ENCODE results near the gene KLF11.

The KLF11 gene

DNA sequence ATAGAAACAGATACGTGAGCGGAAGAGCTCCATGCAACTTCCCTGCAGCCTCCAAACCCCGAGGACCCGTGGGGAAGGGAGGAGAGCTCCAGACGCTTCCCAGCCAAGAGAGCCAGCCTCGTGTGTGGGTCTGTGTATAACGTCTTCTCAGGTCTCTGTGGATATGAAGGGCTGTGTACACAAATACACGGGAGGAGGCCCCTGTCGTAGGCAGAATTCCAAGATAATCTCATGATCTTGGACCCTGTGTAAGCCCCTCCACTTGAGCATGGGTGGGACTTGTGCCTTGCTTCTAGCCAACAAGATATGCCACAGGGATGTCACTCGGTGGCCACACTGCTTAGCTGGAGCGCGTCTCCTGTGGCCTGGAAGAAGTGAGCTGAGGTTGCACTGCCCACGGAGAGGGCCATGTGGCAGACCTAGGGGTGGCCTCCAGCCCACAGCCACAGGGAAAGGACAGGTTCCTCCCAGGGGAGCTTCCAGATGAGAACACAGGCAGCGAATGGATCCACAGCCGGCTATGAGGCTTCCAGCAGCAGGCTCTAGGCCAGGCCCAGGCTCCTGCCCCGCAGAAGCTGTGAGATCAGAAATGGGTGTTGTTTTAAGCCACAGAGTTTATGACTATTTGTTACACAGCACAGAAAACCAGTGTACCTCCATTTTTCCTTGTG, 15.6 kb upstream of the KLF11 start:
- Histone ChIP-seq H3K4me1 (peaks cover 18% of the 10 kb centered on the region), H3K27ac (no peak overlapping the region), H3K4me3 (ENCODE audit: low read depth, low read length) (no peak overlapping the region)

DNA sequence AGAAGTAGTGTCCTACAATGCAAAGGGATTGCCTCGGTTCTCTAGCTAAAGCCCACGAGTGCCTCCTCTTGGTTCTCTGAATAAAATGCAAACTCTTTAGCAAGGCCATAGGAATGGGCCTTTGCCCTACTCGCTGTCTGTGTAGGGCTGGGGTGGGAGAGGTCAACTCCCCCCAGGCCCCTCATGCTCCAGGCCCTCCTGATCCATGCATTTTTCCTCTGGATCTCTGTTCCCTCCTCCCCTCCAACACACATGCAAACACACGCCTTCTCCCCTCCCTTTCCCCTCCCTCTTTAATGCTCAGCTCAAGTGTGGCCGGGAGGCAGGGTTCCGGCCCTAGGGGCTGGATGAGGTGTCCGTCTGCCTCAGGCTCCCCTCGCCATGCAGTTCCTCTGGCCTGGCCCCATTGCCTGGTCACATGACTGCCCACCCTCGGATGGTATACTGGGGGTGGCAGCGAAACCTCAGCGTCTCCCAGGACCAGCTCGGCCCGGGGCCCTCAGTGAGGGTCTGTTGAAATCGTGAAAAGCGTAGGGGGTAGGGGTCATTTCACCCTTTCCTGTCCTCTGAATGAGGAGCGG, 14.9 kb upstream of the KLF11 start:
- Histone ChIP-seq H3K4me3 (ENCODE audit: low read depth, low read length) (no peak overlapping the region), H3K27ac (no peak overlapping the region), H3K27me3 (ENCODE audit: control insufficient read depth, insufficient read depth, low read length) (no peaks in the 10 kb centered on the region), H3K79me2 (no peaks in the 10 kb centered on the region), H3K9ac (no peak overlapping the region), H3K4me2 (ENCODE audit: low read length) (no peak overlapping the region), H3K4me1 (peaks cover 14% of the 10 kb centered on the region), H2AFZ (no peak overlapping the region), H3K36me3 (ENCODE audit: control insufficient read depth, insufficient read depth, low read length) (no peaks in the 10 kb centered on the region), H3K9me3 (ENCODE audit: control insufficient read depth, low read length) (no peaks in the 10 kb centered on the region)
- TF ChIP-seq, protein P1, sequence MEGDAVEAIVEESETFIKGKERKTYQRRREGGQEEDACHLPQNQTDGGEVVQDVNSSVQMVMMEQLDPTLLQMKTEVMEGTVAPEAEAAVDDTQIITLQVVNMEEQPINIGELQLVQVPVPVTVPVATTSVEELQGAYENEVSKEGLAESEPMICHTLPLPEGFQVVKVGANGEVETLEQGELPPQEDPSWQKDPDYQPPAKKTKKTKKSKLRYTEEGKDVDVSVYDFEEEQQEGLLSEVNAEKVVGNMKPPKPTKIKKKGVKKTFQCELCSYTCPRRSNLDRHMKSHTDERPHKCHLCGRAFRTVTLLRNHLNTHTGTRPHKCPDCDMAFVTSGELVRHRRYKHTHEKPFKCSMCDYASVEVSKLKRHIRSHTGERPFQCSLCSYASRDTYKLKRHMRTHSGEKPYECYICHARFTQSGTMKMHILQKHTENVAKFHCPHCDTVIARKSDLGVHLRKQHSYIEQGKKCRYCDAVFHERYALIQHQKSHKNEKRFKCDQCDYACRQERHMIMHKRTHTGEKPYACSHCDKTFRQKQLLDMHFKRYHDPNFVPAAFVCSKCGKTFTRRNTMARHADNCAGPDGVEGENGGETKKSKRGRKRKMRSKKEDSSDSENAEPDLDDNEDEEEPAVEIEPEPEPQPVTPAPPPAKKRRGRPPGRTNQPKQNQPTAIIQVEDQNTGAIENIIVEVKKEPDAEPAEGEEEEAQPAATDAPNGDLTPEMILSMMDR (IDR thresholded peaks at IDR 0.05), result no peak

More for the DNA sequence above, 15.6 kb upstream of the KLF11 start:
- Histone ChIP-seq H3K36me3 (ENCODE audit: control insufficient read depth, insufficient read depth, low read length) (no peaks in the 10 kb centered on the region), H3K9ac (no peak overlapping the region), H2AFZ (no peak overlapping the region), H3K79me2 (no peaks in the 10 kb centered on the region), H3K4me2 (ENCODE audit: low read length) (no peak overlapping the region), H3K9me3 (ENCODE audit: control insufficient read depth, low read length) (no peaks in the 10 kb centered on the region), H3K27me3 (ENCODE audit: control insufficient read depth, insufficient read depth, low read length) (no peaks in the 10 kb centered on the region)
- TF ChIP-seq, protein P1 (IDR thresholded peaks at IDR 0.05), result no peak

DNA sequence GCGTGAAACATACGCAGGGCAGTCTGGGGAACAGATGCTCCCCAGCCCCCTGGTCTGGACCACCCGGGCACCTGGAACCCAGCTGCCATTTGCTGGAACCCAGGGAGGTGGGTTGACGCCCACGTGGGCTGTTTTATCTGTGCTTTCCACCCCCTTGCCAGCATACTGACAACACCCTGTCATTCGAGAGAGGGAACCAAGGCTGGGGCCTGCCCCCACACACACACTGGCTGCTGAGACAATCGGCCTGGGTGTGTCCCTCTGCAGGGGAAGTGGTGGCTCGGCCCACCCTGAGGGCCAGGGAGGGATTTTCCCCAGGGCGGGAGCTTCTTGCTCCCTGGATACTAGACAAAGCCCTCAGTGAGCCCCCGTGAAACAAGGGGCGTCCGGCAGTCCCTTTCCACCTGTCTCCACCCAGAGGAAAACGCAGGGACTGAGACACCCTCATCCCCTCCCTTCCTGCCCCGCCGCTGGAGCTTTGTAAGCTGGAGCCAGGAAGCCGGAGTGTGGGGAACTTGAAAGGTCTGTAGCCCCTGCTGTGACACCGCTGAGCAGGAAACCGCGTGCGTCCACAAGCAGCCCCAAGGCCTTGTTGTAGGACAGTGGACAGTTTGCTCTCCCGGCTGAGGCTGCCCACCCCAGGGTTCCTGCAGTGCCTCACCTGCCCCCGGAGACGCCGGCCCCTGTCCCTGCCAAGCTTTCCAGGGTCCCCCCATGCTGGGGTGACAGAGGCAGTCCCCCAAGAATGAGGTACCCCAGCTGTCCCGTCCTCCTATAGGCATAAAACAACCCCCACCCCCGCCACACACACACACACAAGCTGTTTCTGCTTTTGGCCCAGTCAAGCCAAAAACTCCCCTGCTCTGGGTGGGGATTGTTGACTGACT, 14.1 kb upstream of the KLF11 start:
- peaks cover 10% of the 10 kb centered on the region for H3K4me1 ChIP-seq
- H3K27ac ChIP-seq, result peak overlapping the region; percentile 33
- H3K4me3 ChIP-seq (ENCODE audit: low read depth, low read length), result no peak overlapping the region
- H3K9ac ChIP-seq, result no peak overlapping the region
- H3K79me2 ChIP-seq, result no peaks in the 10 kb centered on the region
- no peaks in the 10 kb centered on the region for H3K36me3 ChIP-seq (ENCODE audit: control insufficient read depth, insufficient read depth, low read length)
- no peak overlapping the region for H3K4me2 ChIP-seq (ENCODE audit: low read length)
- peak overlapping the region; percentile 40 for H2AFZ ChIP-seq
- H3K27me3 ChIP-seq (ENCODE audit: control insufficient read depth, insufficient read depth, low read length), result no peaks in the 10 kb centered on the region
- TF ChIP-seq, protein P1 (IDR thresholded peaks at IDR 0.05), result no peak
- no peaks in the 10 kb centered on the region for H3K9me3 ChIP-seq (ENCODE audit: control insufficient read depth, low read length)

DNA sequence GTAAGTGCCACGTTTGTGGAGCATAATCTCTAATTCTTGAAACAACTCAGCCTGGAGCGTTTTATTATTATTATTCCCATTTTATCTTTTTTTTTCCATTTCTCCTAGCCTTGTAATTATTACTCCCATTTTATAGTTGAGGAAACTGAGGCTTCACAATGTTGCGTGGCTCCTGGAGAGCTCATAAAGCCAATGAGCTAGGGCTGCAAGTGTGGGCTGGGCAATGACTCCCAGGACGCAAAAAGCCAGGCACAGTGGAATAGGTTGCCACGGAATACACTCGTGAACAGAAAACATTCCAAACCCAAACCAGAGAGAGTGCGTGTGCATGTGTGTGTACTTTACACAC, 13.5 kb upstream of the KLF11 start:
- TF ChIP-seq, protein P1 (IDR thresholded peaks at IDR 0.05), result no peak
- Histone ChIP-seq H3K4me2 (ENCODE audit: low read length) (no peak overlapping the region), H3K27me3 (ENCODE audit: control insufficient read depth, insufficient read depth, low read length) (no peaks in the 10 kb centered on the region), H3K36me3 (ENCODE audit: control insufficient read depth, insufficient read depth, low read length) (no peaks in the 10 kb centered on the region), H3K79me2 (peaks cover 2% of the 10 kb centered on the region), H3K9me3 (ENCODE audit: control insufficient read depth, low read length) (no peaks in the 10 kb centered on the region), H3K4me1 (peaks cover 10% of the 10 kb centered on the region), H3K27ac (peak overlapping the region; percentile 33), H3K9ac (no peak overlapping the region), H3K4me3 (ENCODE audit: low read depth, low read length) (no peak overlapping the region), H2AFZ (peak overlapping the region; percentile 79)
